Panc1 (cell line): ENCODE results near the gene UST. TPM values are rescaled to one million over a fixed set of nuclear protein-coding genes. Genes with fewer than 3 reads are reported as not detected.

Experiments
- ATAC-seq: fragments of 200-7000 bp; cut with Tn5 transposase; 2 replicates; pipeline ENCODE4 v1.9.1; 2020; ENCODE audit warnings: mild to moderate bottlenecking, moderate library complexity
- BruUV-seq: library from RNA; stranded (reverse); fragments of 400-500 nt; replicated peaks from 2 replicates; lab custom pipeline; 2021; lab: Mats Ljungman, UMichigan
- CTCF ChIA-PET: fragments of 300-600 bp; sonication (Branson Sonifier 250); formaldehyde crosslinking; loops from one replicate; lab custom pipeline; 2022; ENCODE audit warnings: antibody characterized with exemption; lab: Charles Lee
- POLR2A ChIA-PET: fragments of 300-600 bp; sonication (Branson Sonifier 250); formaldehyde crosslinking; loops from one replicate; lab custom pipeline; 2022; ENCODE audit warnings: antibody characterized with exemption; lab: Charles Lee
- DNase-seq: peaks from one replicate; pipeline ENCODE4 v3.0.0-alpha.2; 2010; ENCODE audit warnings: low read depth, low spot score
- H3K27ac ChIP-seq: 2 replicates; pipeline ENCODE4 v1.5.1; 2011; ENCODE audit warnings: mild to moderate bottlenecking, low read length, inconsistent platforms
- H3K27me3 ChIP-seq: fragments of 200-500 bp; sonication (Bioruptor generic); 2 replicates; pipeline ENCODE4 v1.6.0; 2014; ENCODE audit warnings: low read length, inconsistent platforms; ENCODE audit not compliant: control insufficient read depth, insufficient read depth
- H3K36me3 ChIP-seq: fragments of 200-500 bp; sonication (Bioruptor generic); 2 replicates; pipeline ENCODE4 v1.5.1; 2014; ENCODE audit warnings: inconsistent platforms, mild to moderate bottlenecking, low read length, moderate library complexity; ENCODE audit not compliant: control insufficient read depth, insufficient read depth
- H3K4me1 ChIP-seq: 2 replicates; pipeline ENCODE4 v1.5.1; 2011; ENCODE audit warnings: inconsistent platforms, mild to moderate bottlenecking, low read length, moderate library complexity; ENCODE audit not compliant: control insufficient read depth, insufficient read depth
- H3K4me3 ChIP-seq, 2 experiments: 2 replicates each; pipeline ENCODE4 v1.5.1; 2011 to 2012; ENCODE audit warnings: low read depth in 2 of 2, low read length in 2 of 2, mild to moderate bottlenecking in 2 of 2, inconsistent platforms in 1 of 2, moderate library complexity in 1 of 2
- H3K9me3 ChIP-seq: fragments of 200-500 bp; sonication (Bioruptor generic); 2 replicates; pipeline ENCODE4 v1.5.1; 2014; ENCODE audit warnings: low read depth, mild to moderate bottlenecking, inconsistent platforms, low read length, moderate library complexity; ENCODE audit not compliant: control insufficient read depth, insufficient read depth
- CTCF ChIP-seq: fragments of 450-650 bp; IDR thresholded peaks from 2 replicates; pipeline ENCODE4 v1.5.1; 2017; ENCODE audit warnings: mild to moderate bottlenecking
- POLR2AphosphoS5 ChIP-seq: IDR thresholded peaks from 2 replicates; pipeline ENCODE4 v1.6.1; 2012; ENCODE audit warnings: mild to moderate bottlenecking, low read depth, low read length, moderate library complexity
- REST ChIP-seq, 2 experiments: IDR thresholded peaks; 2 replicates each; pipeline ENCODE4 v1.6.1; 2011 to 2012; ENCODE audit warnings: low read depth in 2 of 2, control low read depth in 1 of 2, low read length in 1 of 2, mild to moderate bottlenecking in 1 of 2, moderate library complexity in 1 of 2; ENCODE audit not compliant: insufficient read depth in 1 of 2
- SIN3A ChIP-seq: IDR thresholded peaks from 2 replicates; pipeline ENCODE4 v1.6.1; 2012; ENCODE audit warnings: low read depth, mild to moderate bottlenecking, low read length, moderate library complexity, borderline replicate concordance; ENCODE audit not compliant: insufficient read depth
- TCF7L2 ChIP-seq: IDR thresholded peaks from 2 replicates; pipeline ENCODE4 v1.6.1; 2011; ENCODE audit warnings: mild to moderate bottlenecking, low read depth, low read length, inconsistent platforms
- in situ Hi-C: cut with HindIII; loops from 2 replicates; pipeline ENCODE4 v1.10.0; 2016; ENCODE audit warnings: low sequenced_read_pairs, low pct_unique_long_range_greater_than_20kb
- intact Hi-C: fragments of 100-400 bp; cut with micrococcal nuclease; formaldehyde crosslinking; loops from one replicate; pipeline ENCODE4 v1.10.0; 2022; ENCODE audit not compliant: unreplicated experiment
- total RNA-seq: library from RNA; stranded (reverse); gene quantifications from one replicate; pipeline ENCODE4 v1.2.1, GENCODE V29; 2021; ENCODE audit not compliant: unreplicated experiment

UST gene
- total RNA-seq, 1 experiment from 2014 or later = 0.15 TPM

- no peak for ATAC-seq
- H3K27me3 ChIP-seq = 0 out of 2 replicates have a peak, but pooled peaks cover 3% of the 10 kb centered on the region
- CTCF ChIA-PET = no interaction called here
- in situ Hi-C loops = no loop called here
- H3K4me3 ChIP-seq = no peak overlapping the region
- no peaks in the 10 kb centered on the region for H3K4me1 ChIP-seq
- intact Hi-C loops = no loop called here
- no peaks in the 10 kb centered on the region for H3K9me3 ChIP-seq
- TF ChIP-seq TCF7L2 (no peak), CTCF (no peak), REST (IDR thresholded peaks at IDR 0.05; ENCODE audit: insufficient read depth in 1 of 2, low read depth in 2 of 2, low read length in 1 of 2) (no peak), SIN3A (no peak), POLR2AphosphoS5 (no peak)
- no TSS peak for BruUV-seq
- POLR2A ChIA-PET = no interaction called here
- no peak overlapping the region for H3K27ac ChIP-seq
- no peaks in the 10 kb centered on the region for H3K36me3 ChIP-seq
- DNase-seq = no peak
Measured at GRCh38 chr6:148905901-148906300, 159.1 kb downstream of the UST start.

- BruUV-seq = no TSS peak
- Histone ChIP-seq H3K9me3 (no peaks in the 10 kb centered on the region), H3K36me3 (no peaks in the 10 kb centered on the region), H3K4me3 (no peak overlapping the region), H3K27ac (no peak overlapping the region), H3K27me3 (0 out of 2 replicates have a peak, but pooled peaks cover 5% of the 10 kb centered on the region), H3K4me1 (no peaks in the 10 kb centered on the region)
- in situ Hi-C loops = no loop called here
- no peak for TF ChIP-seq SIN3A
- TF ChIP-seq POLR2AphosphoS5 = no peak
- TF ChIP-seq CTCF = no peak
- no peak for TF ChIP-seq TCF7L2
- TF ChIP-seq REST (IDR thresholded peaks at IDR 0.05; ENCODE audit: insufficient read depth in 1 of 2, low read depth in 2 of 2, low read length in 1 of 2) = no peak
- no peak for ATAC-seq
- POLR2A ChIA-PET = no interaction called here
- no peak for DNase-seq
- CTCF ChIA-PET = no interaction called here
- intact Hi-C loops = no loop called here
Measured at GRCh38 chr6:148906386-148906785, 159.6 kb downstream of the UST start.
